HL-60 (cell line): ENCODE data around the gene TMED8.

Experiments
- DNase-seq, 2 experiments: peaks; one replicate each; pipeline ENCODE4 v3.0.0-alpha.2; 2010 to 2020; ENCODE audit warnings: low read depth in 1 of 2, low spot score in 1 of 2
- H3K27ac ChIP-seq: fragments of 250-450 bp; sonication (Bioruptor Pico); replicated peaks from 2 replicates; pipeline ENCODE4 v1.5.1; 2020; ENCODE audit warnings: mild to moderate bottlenecking, moderate library complexity
- H3K27me3 ChIP-seq: fragments of 250-450 bp; sonication (Bioruptor Pico); 2 replicates; pipeline ENCODE4 v1.5.1; 2021; ENCODE audit warnings: mild to moderate bottlenecking, moderate library complexity; ENCODE audit not compliant: insufficient read depth, poor library complexity, severe bottlenecking
- H3K4me3 ChIP-seq: replicated peaks from 2 replicates; pipeline ENCODE4 v1.5.1; 2011; ENCODE audit warnings: mild to moderate bottlenecking, control low read depth, low read length; ENCODE audit not compliant: insufficient read depth
- GABPA ChIP-seq: IDR thresholded peaks from 2 replicates; pipeline ENCODE4 v1.6.1; 2012; ENCODE audit warnings: low read depth
- POLR2AphosphoS5 ChIP-seq: IDR thresholded peaks from 2 replicates; pipeline ENCODE4 v1.6.1; 2012; ENCODE audit warnings: low read depth
- SPI1 ChIP-seq: IDR thresholded peaks from 2 replicates; pipeline ENCODE4 v1.6.1; 2012; ENCODE audit warnings: low read depth, mild to moderate bottlenecking, borderline replicate concordance
- TF ChIP-seq, protein P1 (sequence below): IDR thresholded peaks from one replicate; pipeline ENCODE4 v1.5.1; 2011; ENCODE audit warnings: low read length, control low read depth, inconsistent platforms; ENCODE audit not compliant: insufficient read depth
- TF ChIP-seq, protein P2 (sequence below): IDR thresholded peaks from 2 replicates; pipeline ENCODE4 v1.6.1; 2012; ENCODE audit warnings: low read depth; ENCODE audit not compliant: insufficient replicate concordance

The TMED8 gene

DNA sequence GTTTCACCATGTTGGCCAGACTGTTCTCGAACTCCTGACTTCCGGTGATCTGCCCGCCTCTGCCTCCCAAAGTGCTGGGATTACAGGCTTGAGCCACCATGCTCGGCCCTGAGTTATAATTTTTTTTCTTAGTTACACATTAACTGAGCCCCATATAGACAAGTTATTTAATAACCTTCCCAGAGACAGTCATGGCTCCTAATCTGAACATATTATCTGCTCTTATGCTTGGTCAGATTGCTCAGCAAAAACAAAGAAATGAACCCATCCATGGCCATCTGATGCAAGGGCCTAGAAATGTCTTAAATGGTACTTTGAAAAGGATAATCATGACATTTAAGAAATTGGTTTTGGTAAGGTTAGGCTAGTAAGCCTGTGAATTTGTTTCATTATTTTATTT, 13.3 kb upstream of the TMED8 start:
- no peak overlapping the region for H3K27ac ChIP-seq
- no peak overlapping the region for H3K4me3 ChIP-seq
- H3K27me3 ChIP-seq, result no peaks in the 10 kb centered on the region
- TF ChIP-seq, protein P1, sequence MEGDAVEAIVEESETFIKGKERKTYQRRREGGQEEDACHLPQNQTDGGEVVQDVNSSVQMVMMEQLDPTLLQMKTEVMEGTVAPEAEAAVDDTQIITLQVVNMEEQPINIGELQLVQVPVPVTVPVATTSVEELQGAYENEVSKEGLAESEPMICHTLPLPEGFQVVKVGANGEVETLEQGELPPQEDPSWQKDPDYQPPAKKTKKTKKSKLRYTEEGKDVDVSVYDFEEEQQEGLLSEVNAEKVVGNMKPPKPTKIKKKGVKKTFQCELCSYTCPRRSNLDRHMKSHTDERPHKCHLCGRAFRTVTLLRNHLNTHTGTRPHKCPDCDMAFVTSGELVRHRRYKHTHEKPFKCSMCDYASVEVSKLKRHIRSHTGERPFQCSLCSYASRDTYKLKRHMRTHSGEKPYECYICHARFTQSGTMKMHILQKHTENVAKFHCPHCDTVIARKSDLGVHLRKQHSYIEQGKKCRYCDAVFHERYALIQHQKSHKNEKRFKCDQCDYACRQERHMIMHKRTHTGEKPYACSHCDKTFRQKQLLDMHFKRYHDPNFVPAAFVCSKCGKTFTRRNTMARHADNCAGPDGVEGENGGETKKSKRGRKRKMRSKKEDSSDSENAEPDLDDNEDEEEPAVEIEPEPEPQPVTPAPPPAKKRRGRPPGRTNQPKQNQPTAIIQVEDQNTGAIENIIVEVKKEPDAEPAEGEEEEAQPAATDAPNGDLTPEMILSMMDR, result no peak
- TF ChIP-seq POLR2AphosphoS5, result no peak
- no peak for TF ChIP-seq SPI1
- TF ChIP-seq GABPA, result no peak
- TF ChIP-seq, protein P2, sequence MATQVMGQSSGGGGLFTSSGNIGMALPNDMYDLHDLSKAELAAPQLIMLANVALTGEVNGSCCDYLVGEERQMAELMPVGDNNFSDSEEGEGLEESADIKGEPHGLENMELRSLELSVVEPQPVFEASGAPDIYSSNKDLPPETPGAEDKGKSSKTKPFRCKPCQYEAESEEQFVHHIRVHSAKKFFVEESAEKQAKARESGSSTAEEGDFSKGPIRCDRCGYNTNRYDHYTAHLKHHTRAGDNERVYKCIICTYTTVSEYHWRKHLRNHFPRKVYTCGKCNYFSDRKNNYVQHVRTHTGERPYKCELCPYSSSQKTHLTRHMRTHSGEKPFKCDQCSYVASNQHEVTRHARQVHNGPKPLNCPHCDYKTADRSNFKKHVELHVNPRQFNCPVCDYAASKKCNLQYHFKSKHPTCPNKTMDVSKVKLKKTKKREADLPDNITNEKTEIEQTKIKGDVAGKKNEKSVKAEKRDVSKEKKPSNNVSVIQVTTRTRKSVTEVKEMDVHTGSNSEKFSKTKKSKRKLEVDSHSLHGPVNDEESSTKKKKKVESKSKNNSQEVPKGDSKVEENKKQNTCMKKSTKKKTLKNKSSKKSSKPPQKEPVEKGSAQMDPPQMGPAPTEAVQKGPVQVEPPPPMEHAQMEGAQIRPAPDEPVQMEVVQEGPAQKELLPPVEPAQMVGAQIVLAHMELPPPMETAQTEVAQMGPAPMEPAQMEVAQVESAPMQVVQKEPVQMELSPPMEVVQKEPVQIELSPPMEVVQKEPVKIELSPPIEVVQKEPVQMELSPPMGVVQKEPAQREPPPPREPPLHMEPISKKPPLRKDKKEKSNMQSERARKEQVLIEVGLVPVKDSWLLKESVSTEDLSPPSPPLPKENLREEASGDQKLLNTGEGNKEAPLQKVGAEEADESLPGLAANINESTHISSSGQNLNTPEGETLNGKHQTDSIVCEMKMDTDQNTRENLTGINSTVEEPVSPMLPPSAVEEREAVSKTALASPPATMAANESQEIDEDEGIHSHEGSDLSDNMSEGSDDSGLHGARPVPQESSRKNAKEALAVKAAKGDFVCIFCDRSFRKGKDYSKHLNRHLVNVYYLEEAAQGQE, result no peak
- no peak for DNase-seq

DNA sequence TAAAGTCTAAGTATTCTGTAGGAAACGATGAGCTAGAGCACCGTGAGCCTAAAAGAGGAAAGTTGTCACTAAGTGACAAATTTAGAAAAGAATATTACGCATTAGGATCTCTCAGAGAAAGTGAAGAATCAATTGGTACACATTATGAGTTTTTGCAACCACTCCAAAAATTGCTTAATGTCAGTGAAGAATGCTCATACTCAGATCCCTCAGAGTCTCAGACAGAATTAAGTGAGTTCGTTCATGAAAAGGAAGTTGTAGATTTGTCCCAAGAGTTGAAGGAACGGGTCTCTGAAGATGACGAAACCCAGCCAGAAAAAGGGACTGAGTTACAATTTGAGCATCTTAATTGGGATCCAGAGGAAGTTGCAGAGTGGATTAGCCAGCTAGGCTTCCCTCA, 1.8 kb upstream of the TMED8 start:
- no peak for TF ChIP-seq POLR2AphosphoS5
- TF ChIP-seq, protein P2, result no peak
- TF ChIP-seq, protein P1, result no peak
- TF ChIP-seq SPI1, result no peak
- TF ChIP-seq GABPA, result no peak
- Histone ChIP-seq H3K4me3 (no peak overlapping the region), H3K27me3 (no peaks in the 10 kb centered on the region), H3K27ac (no peak overlapping the region)
- DNase-seq, result peak; percentile 19 to 44

DNA sequence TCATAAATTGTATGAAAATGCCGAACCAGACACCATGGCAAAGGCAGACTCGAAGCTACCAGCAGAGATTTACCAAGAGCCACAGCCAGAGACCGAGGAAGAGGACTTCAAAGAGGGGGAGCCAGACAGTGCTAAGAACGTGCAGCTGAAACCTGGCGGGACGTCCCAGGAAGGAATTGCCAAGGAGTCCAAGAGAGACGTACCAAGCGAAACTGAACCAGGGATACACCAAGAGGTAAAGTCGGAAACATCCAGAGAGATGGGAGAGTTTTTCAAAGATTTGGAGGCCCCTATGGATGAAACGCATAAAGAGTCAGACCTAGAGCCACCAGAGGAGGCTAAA, 579 bp upstream of the TMED8 start:
- TF ChIP-seq, protein P1, result no peak
- no peak for TF ChIP-seq GABPA
- TF ChIP-seq POLR2AphosphoS5, result no peak
- TF ChIP-seq, protein P2, result no peak
- no peak for TF ChIP-seq SPI1
- peak overlapping the region; percentile 70 for H3K4me3 ChIP-seq
- no peak overlapping the region; the same call in 1 of the 2 replicates for H3K27ac ChIP-seq
- no peaks in the 10 kb centered on the region for H3K27me3 ChIP-seq
- DNase-seq, result no peak
